GM12878 (cell line): Measurements from ENCODE around the gene ARL6IP5. TPM values are rescaled to one million over a fixed set of nuclear protein-coding genes. Genes with fewer than 3 reads are reported as not detected.

Source experiments
- ATAC-seq: fragments of 200-7000 bp; cut with Tn5 transposase; 3 replicates; pipeline ENCODE4 v1.9.1; 2020; ENCODE audit warnings: mild to moderate bottlenecking, moderate library complexity
- BruUV-seq: library from RNA; stranded (reverse); fragments of 400-500 nt; replicated peaks from 2 replicates; lab custom pipeline; 2021; lab: Mats Ljungman, UMichigan
- CTCF ChIA-PET: fragments of 300-600 bp; sonication (Branson Sonifier 250); formaldehyde crosslinking; extraction: SDS; loops from one replicate; lab custom pipeline; 2021; ENCODE audit warnings: inconsistent platforms; lab: Yijun Ruan, JAX
- POLR2A ChIA-PET: fragments of 350-600 bp; formaldehyde crosslinking; extraction: SDS; loops from one replicate; lab custom pipeline; 2021; ENCODE audit warnings: inconsistent platforms; lab: Charles Lee
- RAD21 ChIA-PET: fragments of 300-600 bp; sonication (Branson Sonifier 250); formaldehyde crosslinking; loops from one replicate; lab custom pipeline; 2023; ENCODE audit warnings: antibody characterized with exemption; ENCODE audit not compliant: unreplicated experiment; lab: Charles Lee
- SMC1A ChIA-PET: fragments of 300-600 bp; sonication (Branson Sonifier 250); formaldehyde crosslinking; loops from one replicate; lab custom pipeline; 2023; ENCODE audit not compliant: unreplicated experiment, uncharacterized antibody; lab: Charles Lee
- DNase-seq: peaks from one replicate; pipeline ENCODE4 v3.0.0-alpha.2; 2011; ENCODE audit warnings: low read depth, low spot score
- FAIRE-seq: peaks from 3 replicates; lab custom pipeline; 2011; peaks lifted over from hg19 to GRCh38; lab: Jason Lieb, UNC
- H2AFZ ChIP-seq: 2 replicates; pipeline ENCODE4 v1.6.0; 2011; ENCODE audit warnings: low read depth, low read length, control low read depth; ENCODE audit not compliant: control insufficient read depth
- H3K27ac ChIP-seq: 2 replicates; pipeline ENCODE4 v1.5.1; 2011; ENCODE audit warnings: control low read depth; ENCODE audit not compliant: control insufficient read depth, insufficient read depth
- H3K27me3 ChIP-seq, 2 experiments: replicated peaks in 1 of 2; 2 replicates each; pipeline versions ENCODE4 v1.6.0 to v1.6.1; 2011; ENCODE audit warnings: low read length in 1 of 2; ENCODE audit not compliant: control insufficient read depth in 2 of 2, insufficient read depth in 2 of 2
- H3K36me3 ChIP-seq, 2 experiments: 2 replicates each; pipeline ENCODE4 v1.5.1; 2011; ENCODE audit warnings: low read length in 1 of 2; ENCODE audit not compliant: control insufficient read depth in 2 of 2, insufficient read depth in 2 of 2
- H3K4me1 ChIP-seq: 2 replicates; pipeline ENCODE4 v1.6.1; 2011; ENCODE audit warnings: mild to moderate bottlenecking, low read length, moderate library complexity, mixed read lengths; ENCODE audit not compliant: control insufficient read depth, insufficient read depth
- H3K4me2 ChIP-seq: 2 replicates; pipeline ENCODE4 v1.6.0; 2011; ENCODE audit warnings: control low read depth; ENCODE audit not compliant: control insufficient read depth, insufficient read depth
- H3K4me3 ChIP-seq: fragments of 200-600 bp; sonication (generic); 2 replicates; pipeline ENCODE4 v1.5.1; 2016
- H3K79me2 ChIP-seq: 2 replicates; pipeline ENCODE4 v1.6.0; 2011; ENCODE audit warnings: low read length; ENCODE audit not compliant: control insufficient read depth, insufficient read depth
- H3K9ac ChIP-seq: 2 replicates; pipeline ENCODE4 v1.8.0; 2011; ENCODE audit warnings: low read length, control low read depth, mixed read lengths; ENCODE audit not compliant: control insufficient read depth, insufficient read depth
- H3K9me3 ChIP-seq: replicated peaks from 3 replicates; pipeline ENCODE4 v1.5.1; 2011; ENCODE audit warnings: mild to moderate bottlenecking, low read length; ENCODE audit not compliant: control insufficient read depth, insufficient read depth
- H4K20me1 ChIP-seq: 2 replicates; pipeline ENCODE4 v1.6.0; 2011; ENCODE audit not compliant: control insufficient read depth, insufficient read depth
- BACH1 ChIP-seq: fragments of 450-650 bp; IDR thresholded peaks from 2 replicates; pipeline ENCODE4 v1.6.1; 2017; ENCODE audit warnings: mild to moderate bottlenecking, borderline replicate concordance
- BCL11A ChIP-seq: IDR thresholded peaks from 2 replicates; pipeline ENCODE4 v1.6.1; 2011; ENCODE audit warnings: low read depth, low read length
- FOS ChIP-seq: IDR thresholded peaks from 3 replicates; pipeline ENCODE4 v1.6.1; 2011; ENCODE audit warnings: borderline replicate concordance; ENCODE audit not compliant: insufficient read length; ENCODE audit errors: extremely low read depth
- IRF3 ChIP-seq: fragments of 450-650 bp; IDR thresholded peaks from 2 replicates; pipeline ENCODE4 v1.6.1; 2014; ENCODE audit warnings: mild to moderate bottlenecking
- POLR2AphosphoS2 ChIP-seq: IDR thresholded peaks from 2 replicates; pipeline ENCODE4 v1.6.1; 2011; ENCODE audit warnings: low read depth, mild to moderate bottlenecking, low read length, improper control_type of control experiment, moderate library complexity
- RB1 ChIP-seq: fragments of 450-650 bp; formaldehyde crosslinking; IDR thresholded peaks from 2 replicates; pipeline ENCODE4 v1.6.1; 2017; ENCODE audit warnings: mild to moderate bottlenecking, borderline replicate concordance
- REST ChIP-seq: IDR thresholded peaks from 2 replicates; pipeline ENCODE4 v1.6.1; 2012; ENCODE audit warnings: mild to moderate bottlenecking, low read depth, low read length
- ZBTB11 ChIP-seq: fragments of 450-650 bp; formaldehyde crosslinking; IDR thresholded peaks from 2 replicates; pipeline ENCODE4 v1.5.0; 2022; ENCODE audit warnings: mild to moderate bottlenecking, missing genetic modification characterization
- ZBTB4 ChIP-seq: fragments of 450-650 bp; formaldehyde crosslinking; IDR thresholded peaks from 2 replicates; pipeline ENCODE4 v1.4.0; 2022; ENCODE audit warnings: mild to moderate bottlenecking, moderate library complexity
- ZSCAN29 ChIP-seq: fragments of 450-650 bp; IDR thresholded peaks from 2 replicates; pipeline ENCODE4 v1.6.1; 2017; ENCODE audit warnings: mild to moderate bottlenecking, moderate library complexity
- WGBS: methylation state at CpG from one replicate; pipeline ENCODE4 v1.1.6; 2016; ENCODE audit warnings: low lambda C conversion rate; ENCODE audit not compliant: insufficient replicate concordance, insufficient coverage; ENCODE audit errors: missing lambda C conversion rate; 5-methylcytosine and 5-hydroxymethylcytosine counted together
- in situ Hi-C: fragments of 300-500 bp; cut with MboI; formaldehyde crosslinking; loops from 9 replicates; pipeline ENCODE4 v1.14.3; 2018; ENCODE audit warnings: mixed read lengths
- intact Hi-C: fragments of 100-400 bp; cut with micrococcal nuclease; formaldehyde crosslinking; loops from one replicate; pipeline ENCODE4 v1.14.2; 2022; ENCODE audit not compliant: unreplicated experiment
- polyA plus RNA-seq, 11 experiments: library from polyadenylated mRNA; depleted of rRNA in 4 of 11; unstranded in 6 of 11; stranded (reverse) in 5 of 11; fragments of >200 nt; fragmentation: Nextera tagmentation in 4 of 11; fragmentation: Illumina TruSeq in 1 of 11; extraction: Ambion mirVana in 4 of 11; extraction: Trizol in 1 of 11; gene quantifications; 1 replicate in 1 of 11; 2 replicates in 10 of 11; pipeline versions ENCODE4 v1.2.1 to v1.2.3, GENCODE V29; 2011 to 2016; ENCODE audit warnings: inconsistent platforms in 2 of 11, missing spikeins in 2 of 11, low read depth in 1 of 11
- total RNA-seq, 4 experiments: library from RNA; depleted of rRNA in 3 of 4; stranded (reverse); fragments of >200 nt in 3 of 4; fragmentation: Illumina TruSeq in 1 of 4; extraction: Trizol in 1 of 4; gene quantifications; 2 replicates each; pipeline versions ENCODE4 v1.2.1 to v1.2.3, GENCODE V29; 2013 to 2021

The ARL6IP5 gene
- total and polyA plus RNA-seq, 10 of the 15 experiments (the other 5 are each of a cell fraction or from before 2014, with no cell fraction given): 78.2 to 310 (median 148) TPM

GRCh38 chr3:69059688-69060087, 25.0 kb upstream of the ARL6IP5 start (continued):
- TF ChIP-seq ZBTB11: no peak
- no peak for TF ChIP-seq RB1

- Histone ChIP-seq H3K4me2 (no peak overlapping the region), H4K20me1 (no peaks in the 10 kb centered on the region), H3K27me3 (no peaks in the 10 kb centered on the region), H2AFZ (no peak overlapping the region), H3K4me1 (peaks cover 2% of the 10 kb centered on the region), H3K9me3 (no peaks in the 10 kb centered on the region; the same call in 2 of the 3 replicates), H3K36me3 (peaks cover 1 to 22% of the 10 kb centered on the region in 2 experiments; a peak in 2 of 4 replicates), H3K79me2 (no peaks in the 10 kb centered on the region), H3K4me3 (no peak overlapping the region), H3K9ac (no peak overlapping the region), H3K27ac (no peak overlapping the region)
- no TSS peak for BruUV-seq
- ChIA-PET CTCF (interaction anchor here (0.9 to 1.9 kb wide), 5 partner anchors 10 to 57 kb away, joined by 3 to 5 read pairs (median 4); no protein-coding TSS in a partner anchor), SMC1A (interaction anchor here (0.7 to 5.6 kb wide), 8 partner anchors 12 to 137 kb away, joined by 3 to 32 read pairs (median 6); partner anchors contain the start of gene TMF1), POLR2A (interaction anchor here (0.7 to 1.1 kb wide), 2 partner anchors 10 to 16 kb away, joined by 3 to 4 read pairs; no protein-coding TSS in a partner anchor), RAD21 (no interaction called here)
- ATAC-seq: no peak
- WGBS: 48% methylated on average over 2 of the region's 2 CpGs
- no peak for DNase-seq
- intact Hi-C loops (no loop called here), in situ Hi-C loops (no loop called here)
- no peak for FAIRE-seq
- TF ChIP-seq ZSCAN29 (no peak), BCL11A (no peak), FOS (no peak), POLR2AphosphoS2 (no peak), REST (no peak), IRF3 (no peak), BACH1 (no peak), ZBTB4 (CRISPR knock-in tag) (no peak)
Observed at GRCh38 chr3:69063636-69064035, 21.1 kb upstream of the ARL6IP5 start.
